GM18502 (cell line): ENCODE measurements around the gene CCDC106.

Source experiments
- ATAC-seq: cut with Tn5 transposase; IDR thresholded peaks from one replicate; pipeline ENCODE4 v1.9.1; 2021; ENCODE audit warnings: mild to moderate bottlenecking; ENCODE audit not compliant: unreplicated experiment, poor library complexity

The CCDC106 gene

DNA sequence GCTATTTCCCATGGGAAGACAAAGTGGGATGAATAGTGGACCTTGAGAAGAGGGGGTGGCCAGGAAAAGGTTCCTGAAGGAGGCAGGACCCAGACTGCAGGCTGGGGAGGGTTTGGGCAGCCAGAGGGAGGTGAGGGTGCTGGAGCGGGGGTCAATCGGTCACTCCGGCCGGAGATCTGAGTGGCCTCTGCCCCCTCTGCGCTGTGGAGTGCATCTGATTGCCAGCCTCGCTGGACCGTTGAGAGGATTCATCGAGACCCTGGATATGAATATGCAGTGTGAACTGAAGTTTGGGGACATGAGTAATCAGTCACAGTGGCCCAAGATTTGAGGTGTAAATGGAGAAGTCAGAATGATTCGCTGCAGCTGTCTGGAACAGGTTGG lies 12.7 kb upstream of the CCDC106 start:
- no peak for ATAC-seq

DNA sequence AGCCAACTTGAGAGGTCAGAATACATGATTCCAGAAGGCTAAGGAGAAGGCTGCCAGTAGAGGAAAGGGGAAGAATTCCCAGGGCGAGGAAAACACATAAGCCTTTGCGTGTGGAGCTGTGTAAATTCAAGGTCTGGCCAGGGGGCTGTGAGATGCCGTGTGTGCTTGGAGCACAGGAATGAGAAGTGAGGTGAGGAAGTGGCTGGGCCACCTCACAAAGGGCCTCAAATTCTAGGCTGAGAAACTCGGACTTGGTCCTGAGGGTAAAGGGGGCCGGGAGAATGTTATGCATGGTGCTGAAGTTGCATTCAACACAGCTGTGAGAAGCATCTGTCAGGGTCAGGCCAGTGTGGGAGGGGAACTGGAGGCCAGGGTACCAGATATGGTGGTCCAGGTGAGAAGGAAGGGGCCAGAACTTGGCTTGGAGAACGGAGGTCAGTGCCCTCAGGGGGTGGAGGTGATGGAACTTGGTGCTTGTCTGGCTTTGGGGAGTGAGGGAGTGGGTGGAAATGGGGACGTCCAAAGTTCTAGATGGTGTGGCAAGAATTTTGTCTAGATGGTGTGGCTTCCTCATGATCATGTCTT lies 12.1 kb upstream of the CCDC106 start:
- no peak for ATAC-seq

DNA sequence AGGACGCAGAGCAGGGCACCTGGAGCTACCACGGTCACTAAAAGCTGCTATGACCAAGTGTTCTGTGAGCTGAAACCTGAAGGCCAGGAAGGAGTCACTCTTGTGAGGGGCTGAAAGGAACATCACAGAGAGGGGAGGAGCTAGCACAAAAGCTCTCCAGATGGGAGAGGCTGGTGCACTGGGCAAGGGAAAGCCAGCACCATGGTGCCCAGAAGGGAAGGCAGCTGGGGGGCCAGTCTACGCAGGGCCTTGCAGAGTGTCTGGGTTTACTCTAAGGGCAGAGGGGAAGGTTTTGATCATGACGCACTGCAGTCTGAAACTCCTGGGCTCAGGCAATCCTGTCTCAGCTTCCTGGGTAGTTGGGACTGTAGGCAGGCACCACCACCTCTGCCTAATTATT lies 11.3 kb upstream of the CCDC106 start:
- no peak for ATAC-seq

DNA sequence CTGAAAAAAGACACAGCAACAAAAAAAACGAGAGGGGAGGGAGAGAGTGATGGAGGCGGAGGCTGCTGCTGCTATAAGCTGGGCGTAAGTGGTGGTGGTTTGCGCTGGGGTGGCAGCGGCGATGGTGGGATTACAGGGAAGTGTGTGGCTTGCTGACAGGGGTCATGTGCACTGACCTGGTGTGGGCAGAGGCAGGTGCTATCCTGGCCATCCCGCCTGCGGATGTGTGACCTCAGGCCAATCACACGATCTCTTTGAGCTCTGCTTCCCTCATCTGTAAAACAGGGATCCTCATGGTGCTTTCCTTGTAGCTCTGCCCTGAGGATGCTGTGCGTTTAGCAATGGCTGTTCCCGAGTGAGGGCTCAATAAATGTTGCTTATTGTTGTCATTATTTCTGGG lies 10.5 kb upstream of the CCDC106 start:
- ATAC-seq: no peak

DNA sequence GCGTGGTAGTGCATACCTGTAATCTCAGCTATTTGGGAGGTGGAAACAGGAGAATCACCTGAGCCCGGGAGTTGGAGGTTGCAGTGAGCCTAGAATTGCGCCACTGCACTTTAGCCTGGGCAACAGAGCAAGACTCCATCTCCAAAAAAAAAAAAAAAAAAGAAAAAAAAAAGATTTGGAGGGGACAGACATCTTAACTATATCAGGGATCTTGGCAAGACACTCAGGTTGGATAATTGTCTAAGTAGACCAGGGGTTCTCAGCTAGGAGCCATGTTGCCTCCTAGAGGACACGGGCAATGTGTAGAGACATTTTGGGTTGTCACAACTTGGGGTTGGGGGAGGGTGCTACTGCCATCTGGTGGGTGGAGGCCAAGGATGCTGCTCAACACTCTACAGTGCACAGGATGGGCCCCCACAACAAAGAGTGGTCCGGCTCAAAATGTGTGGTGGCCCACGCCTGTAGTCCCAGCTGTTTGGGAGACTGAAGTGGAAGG lies 9.1 kb upstream of the CCDC106 start:
- ATAC-seq: no peak

DNA sequence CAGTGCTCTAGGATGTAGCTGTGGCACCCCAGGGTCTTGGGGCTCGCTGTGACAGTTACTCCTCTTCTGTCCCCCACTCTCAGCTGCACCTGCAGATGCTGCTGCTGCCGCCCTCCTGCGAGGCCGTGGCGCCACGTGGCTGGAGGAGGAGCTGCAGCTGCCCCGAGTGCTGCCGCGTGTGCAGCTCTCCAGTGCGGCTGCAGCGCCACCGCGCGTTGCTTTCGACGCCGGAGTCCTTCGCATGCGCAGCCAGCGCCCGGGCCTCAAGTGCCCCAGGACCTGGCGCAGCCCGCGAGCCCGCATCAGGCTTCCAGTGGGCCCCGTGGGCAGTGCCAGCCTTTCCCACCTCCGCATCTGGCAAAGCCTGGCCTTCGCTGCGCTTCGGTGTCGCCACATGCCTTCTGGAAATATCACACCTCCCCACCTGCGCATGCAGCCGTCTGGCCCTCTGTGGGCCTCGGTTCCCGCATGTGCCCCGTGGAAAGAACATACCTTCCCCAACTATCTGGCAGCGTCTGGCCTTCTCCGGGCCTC lies 7.9 kb upstream of the CCDC106 start:
- ATAC-seq: peak; percentile 19

DNA sequence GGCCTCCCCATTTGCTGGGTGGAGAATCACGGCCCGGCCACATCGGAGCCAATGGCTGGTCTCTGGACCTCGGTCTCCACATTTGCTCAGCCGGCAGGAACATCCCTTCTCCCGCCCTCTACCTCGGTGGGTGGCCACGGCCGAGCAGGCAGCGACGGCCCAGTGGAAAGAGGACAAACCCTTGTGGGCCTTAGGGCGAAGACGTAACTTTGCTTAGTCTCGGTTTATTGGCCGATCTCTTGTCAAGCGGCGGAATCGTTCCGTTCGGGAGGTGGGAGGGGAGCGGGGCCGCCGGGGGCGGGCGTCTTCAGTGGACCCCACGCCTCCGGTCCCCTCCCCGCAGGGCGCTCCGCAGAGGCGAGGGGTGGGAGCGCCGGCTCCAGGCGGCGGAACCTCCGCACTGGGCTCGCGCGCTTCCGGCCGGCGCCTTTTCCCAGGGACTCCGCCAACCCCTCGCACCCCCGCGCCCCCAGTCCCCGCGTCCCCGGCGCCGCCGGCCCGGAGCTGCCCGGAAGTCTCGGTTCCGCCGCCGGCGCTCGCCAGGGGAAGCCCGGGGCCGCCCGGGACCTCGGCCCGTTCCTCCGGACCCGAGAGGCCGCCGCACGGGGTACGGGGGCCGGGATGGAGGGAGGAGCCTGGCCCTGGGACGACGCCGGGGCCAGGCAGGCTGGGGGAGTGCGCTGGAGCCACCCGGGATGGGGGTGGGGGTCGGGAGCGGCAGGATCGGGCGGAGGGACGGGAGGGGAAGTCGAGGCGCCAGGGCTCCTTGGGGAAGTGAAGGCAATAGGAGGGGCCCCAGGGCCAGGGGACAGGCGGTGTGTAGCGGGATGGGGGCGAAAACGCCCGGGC lies 7.2 kb upstream of the CCDC106 start, which contains the start of gene ZNF580:
ZNF580 (plus strand) TSS at position 426 of the 849 bp plus-strand sequence. CDS start 1,507 bp downstream, outside the sequence.
- peak; percentile 39 for ATAC-seq

DNA sequence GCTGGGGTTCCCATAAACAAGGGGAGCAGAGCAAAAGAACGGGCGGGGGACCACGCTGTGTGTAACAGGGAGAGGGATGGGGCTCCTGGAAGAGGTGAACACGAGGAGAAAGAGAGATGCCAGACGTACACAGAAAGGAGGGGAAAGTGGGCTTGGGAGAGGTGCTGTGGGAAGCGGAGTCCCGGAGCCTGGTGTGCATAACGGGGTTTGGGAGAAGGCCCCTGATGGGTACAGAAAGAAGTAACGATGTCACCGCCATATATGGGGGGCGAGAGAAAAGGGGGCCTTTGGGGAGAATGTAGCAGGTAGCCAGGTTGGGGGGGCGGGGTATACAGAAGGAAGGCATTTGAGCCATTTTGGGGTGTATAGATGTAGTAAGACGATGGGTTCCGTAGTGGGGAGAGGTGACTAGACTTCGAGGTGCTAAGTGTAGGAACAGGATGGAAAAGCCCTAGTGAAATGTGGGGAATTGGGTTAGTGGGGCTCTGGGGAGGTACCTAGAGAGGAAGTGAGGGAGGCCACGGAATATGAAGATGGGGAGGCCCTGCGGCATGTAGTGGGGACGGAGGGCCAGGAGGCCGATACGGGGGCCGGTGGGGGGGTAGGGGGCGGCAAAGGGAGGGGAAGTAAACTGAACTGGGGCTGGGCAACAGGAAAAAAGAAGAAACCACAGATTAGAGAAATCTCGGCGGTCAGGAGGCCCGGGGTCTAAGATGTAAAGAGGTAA lies 6.4 kb upstream of the CCDC106 start:
- ATAC-seq: no peak

DNA sequence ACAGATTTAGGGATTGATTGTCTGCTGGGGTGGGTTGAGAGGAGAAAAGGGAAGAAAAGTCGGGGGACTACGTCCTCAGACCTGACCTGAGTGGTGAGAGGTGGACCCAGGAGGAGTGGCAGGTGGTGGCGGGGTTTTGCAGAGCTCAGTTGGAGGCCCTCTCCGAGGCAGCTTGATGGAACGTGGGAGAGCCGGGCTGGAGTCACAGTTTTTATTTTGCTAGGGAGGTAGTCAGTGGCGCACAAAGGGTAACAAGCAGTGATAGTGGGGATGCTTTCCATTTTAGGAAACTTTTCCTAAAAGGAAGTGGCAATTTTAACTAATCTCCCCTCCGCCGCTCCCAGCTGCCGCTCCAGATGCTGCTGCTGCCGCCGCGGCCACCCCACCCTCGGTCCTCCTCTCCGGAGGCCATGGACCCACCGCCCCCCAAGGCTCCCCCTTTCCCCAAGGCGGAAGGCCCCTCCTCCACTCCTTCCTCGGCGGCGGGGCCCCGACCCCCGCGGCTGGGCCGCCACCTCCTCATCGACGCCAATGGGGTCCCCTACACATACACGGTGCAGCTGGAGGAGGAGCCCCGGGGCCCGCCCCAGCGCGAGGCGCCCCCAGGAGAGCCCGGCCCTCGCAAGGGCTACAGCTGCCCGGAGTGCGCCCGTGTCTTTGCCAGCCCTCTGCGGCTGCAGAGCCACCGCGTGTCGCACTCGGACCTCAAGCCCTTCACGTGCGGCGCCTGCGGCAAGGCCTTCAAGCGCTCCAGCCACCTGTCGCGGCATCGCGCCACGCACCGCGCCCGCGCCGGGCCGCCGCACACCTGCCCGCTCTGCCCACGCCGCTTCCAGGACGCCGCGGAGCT lies 5.6 kb upstream of the CCDC106 start:
- no peak for ATAC-seq

DNA sequence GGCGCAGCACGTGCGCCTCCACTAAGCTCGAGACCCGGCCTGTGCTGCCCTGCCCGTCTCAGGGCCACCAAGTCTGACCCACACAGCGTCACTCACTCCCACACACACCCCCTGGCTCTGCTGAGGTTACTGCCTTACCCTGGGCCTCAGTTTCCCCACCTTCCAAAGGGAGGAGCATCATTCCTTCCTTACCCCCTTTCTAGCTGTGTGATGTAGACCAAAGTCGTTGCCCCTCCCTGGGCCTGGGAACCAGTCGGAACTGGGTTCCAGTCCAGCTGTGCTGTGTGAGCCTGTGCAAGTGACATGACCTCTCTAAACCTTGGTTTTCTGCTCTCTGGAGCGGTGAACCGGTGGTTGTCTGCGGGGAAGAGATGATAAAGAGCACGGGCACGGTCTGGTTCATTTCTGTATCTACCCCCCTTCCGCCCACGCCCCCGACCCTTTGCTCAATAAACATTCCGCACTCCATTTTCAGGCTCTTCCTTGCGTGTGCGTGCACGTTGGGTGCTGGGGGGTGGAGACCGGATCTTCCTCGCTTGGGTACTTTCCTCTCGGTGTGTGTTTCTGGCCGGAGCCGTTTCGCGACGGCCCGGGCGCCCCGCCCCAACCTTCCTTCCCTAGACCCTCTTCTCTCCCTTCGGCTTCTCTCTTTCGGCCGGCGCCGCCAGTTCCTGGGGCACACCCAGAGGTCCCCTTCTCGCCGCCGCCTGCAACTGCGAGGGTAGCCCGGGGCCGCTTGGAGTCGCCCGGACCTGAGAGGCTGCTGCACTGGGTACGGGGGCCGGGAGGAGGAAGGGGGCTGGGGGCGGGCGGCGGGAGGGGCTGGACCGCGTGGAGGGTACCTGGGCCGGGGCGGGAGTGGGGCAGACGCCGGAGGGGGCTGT lies 4.8 kb upstream of the CCDC106 start, which contains the start of gene ZNF581:
ZNF581 (plus strand) TSS at position 647 of the 884 bp plus-strand sequence. CDS start 923 bp downstream, outside the sequence.
- no peak for ATAC-seq

DNA sequence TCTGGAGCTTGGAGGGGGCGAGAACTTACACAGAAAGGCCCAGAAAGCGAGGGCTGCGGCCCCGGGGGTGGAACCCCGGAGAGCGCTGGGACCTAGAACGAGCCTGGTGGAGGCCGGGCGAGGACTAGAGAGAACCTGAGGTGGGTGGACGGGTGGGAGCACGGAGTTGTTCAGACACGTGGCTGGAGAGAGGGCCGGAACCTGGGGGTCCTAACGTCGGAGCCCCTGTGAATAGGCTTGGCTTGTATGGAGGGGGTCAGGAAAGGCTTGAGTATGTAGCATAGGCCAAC lies 4.2 kb upstream of the CCDC106 start:
- no peak for ATAC-seq

DNA sequence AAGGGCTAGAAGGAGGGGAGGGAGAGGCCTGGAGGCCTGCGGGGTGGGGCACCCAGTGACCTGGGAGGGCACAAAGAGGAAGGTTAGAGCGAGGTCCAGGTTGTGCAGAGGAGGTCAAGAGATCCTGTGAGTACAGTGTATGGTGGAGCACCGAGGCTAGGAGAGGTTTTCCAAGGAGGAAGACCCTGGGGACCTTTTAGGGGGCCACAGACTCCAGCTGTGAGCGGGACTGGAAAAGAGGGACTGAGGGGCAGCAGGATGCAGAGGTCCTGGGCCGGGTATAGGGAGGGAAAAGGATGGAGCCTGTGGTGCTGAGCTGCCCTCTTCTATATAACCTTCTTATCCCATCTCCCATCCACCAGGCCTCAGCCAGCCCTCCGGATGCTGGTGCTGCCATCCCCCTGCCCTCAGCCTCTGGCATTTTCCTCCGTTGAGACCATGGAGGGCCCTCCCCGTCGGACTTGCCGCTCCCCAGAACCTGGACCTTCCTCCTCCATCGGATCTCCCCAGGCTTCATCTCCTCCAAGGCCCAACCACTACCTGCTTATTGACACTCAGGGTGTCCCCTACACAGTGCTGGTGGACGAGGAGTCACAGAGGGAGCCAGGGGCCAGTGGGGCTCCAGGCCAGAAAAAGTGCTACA lies 3.7 kb upstream of the CCDC106 start:
- ATAC-seq: no peak

DNA sequence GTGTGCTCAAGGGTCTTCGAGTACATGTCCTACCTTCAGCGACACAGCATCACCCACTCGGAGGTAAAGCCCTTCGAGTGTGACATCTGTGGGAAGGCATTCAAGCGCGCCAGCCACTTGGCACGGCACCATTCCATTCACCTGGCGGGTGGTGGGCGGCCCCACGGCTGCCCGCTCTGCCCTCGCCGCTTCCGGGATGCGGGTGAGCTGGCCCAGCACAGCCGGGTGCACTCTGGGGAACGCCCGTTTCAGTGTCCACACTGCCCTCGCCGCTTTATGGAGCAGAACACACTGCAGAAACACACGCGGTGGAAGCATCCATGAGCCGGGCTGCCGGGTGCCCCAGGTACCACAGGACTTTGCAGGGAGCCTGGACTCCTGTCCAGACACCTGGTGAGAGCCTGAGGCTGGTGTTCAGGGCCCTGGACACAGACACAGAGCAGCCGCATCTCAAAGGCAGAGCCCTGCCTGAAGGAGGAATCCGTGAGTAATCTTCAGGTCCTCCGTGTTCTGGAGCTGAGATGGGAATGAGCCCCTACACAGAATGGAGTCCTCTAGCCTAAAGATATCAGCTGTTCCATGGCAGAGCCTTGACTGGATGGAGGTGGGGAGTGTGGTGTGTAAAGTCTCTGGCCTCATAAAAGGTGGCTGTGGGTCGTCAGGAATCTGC lies 3.0 kb upstream of the CCDC106 start:
- ATAC-seq: no peak

DNA sequence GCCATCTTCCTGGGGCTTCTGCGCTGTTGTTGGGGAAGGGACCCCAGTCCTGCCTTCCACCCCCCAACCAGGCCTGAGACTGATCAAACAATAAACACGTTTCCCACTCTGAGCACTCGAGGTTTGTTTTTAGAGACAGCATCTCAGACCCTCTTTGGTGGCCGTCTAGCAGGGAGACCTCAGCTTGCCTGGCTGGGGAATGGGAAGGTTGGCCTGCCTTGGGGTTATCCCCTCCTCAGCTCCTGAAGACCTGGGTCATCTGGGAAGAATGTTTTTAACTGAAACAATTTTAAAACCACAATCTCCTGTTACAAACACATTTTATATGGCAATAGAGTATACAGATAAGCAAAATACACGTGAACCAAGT lies 2.5 kb upstream of the CCDC106 start:
- ATAC-seq: no peak

DNA sequence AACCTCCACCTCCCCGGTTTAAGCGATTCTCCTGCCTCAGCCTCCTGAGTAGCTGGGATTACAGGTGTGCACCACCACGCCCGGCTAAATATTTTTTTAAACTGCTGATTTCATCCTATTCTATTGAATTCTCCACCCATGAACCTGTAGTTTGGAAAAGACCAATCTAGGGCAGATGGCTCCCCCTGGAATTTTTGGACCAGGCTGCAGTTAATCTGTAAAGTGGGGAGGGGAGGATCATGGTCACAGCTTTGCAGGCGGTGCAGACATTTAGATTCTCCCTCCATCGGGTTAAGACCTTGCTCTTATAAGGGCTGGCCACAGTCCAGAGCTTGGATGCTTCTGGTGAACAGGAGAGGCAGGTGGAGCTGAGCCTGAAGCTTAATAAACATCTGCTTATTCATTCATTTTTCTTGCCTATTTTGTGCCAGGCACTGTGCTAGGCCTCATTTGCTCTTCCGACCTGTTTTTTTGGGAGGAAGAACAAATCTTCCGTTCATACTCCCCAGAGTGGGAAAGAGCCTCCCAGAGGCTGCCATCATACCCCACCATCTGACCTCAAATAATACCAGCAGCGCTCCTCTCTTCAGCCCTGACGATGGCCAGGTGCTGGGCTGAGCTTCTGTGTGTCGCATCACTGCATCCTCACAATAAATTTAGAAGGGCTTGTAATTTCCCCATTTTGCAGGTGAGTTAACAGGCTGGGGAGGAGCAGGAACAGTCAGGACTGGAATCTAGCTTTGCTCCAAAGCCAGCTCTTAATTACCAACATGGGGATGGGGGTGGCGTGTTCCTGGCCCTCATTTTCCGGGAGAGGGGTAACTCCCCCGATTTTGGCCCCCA lies 902 bp upstream of the CCDC106 start:
- ATAC-seq: no peak

DNA sequence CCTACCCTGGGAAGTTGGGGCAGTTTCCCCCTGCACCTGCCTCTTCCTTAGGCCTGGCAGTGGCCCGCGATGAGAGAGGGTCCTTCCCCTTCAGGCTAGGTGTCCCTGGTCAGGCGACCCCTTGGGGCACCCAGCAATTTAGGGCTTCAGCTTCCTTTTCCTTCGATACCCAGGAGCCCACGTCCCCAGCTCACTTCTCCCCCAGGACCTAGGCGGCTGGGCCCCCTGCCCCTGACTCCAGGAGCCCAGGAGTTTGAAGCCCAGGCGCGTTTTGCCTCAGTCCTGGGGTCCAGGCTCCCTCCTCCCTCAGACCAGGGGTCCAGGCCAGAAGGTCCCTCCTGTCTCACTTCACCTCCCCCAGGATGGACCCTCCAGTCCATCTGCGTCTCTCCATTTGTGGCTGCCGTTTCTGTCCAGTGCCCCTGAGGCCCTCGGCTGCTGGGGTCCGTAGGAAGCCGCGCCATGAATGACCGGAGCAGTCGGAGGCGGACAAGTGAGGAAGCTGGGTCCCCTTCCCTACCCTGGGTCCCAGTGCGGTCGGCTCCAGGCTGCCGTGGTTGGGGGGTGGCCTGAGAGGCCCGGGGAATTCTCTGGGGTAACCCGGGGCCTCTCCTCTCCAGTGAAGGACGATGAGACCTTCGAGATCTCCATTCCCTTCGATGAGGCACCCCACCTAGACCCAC lies 714 bp downstream of the CCDC106 start:
- ATAC-seq: no peak
